ENCODE measurements around the gene LRPAP1. TPM values are rescaled to one million over a fixed set of nuclear protein-coding genes. Genes with fewer than 3 reads are reported as not detected.

Gene LRPAP1
- total RNA-seq, 1 experiment from 2014 or later: 109 TPM

- ChIA-PET RAD21 (ENCODE audit: low non-redundant PET in 1 of 2, low total read pairs in 2 of 2, uncharacterized antibody in 2 of 2, unreplicated experiment in 2 of 2) (no interaction called here), CTCF (no interaction called here), POLR2A (no interaction called here)
- Histone ChIP-seq H3K27me3 (ENCODE audit: insufficient read depth, low read length) (no peaks in the 10 kb centered on the region), H3K79me2 (ENCODE audit: insufficient read depth, low read length) (0 out of 2 replicates have a peak, but pooled peaks cover 2% of the 10 kb centered on the region), H3K9me2 (ENCODE audit: insufficient read depth) (no peaks in the 10 kb centered on the region), H3K4me1 (ENCODE audit: control insufficient read depth in 1 of 2, insufficient read depth in 2 of 2, low read length in 2 of 2) (no peaks in the 10 kb centered on the region), H3K9ac (ENCODE audit: low read length) (no peak overlapping the region), H3K27ac (ENCODE audit: low read depth, low read length) (no peak overlapping the region), H2AFZ (ENCODE audit: low read depth, low read length, poor library complexity, severe bottlenecking) (no peak overlapping the region), H3K4me2 (ENCODE audit: low read length) (no peak overlapping the region), H4K20me1 (ENCODE audit: insufficient read depth) (no peaks in the 10 kb centered on the region), H3K9me3 (ENCODE audit: control insufficient read depth in 1 of 2, insufficient read depth in 1 of 2, low read depth in 1 of 2, low read length in 2 of 2) (no peaks in the 10 kb centered on the region), H3K36me3 (ENCODE audit: control insufficient read depth in 1 of 2, insufficient read depth in 2 of 2, low read length in 2 of 2) (peaks cover 18 to 38% of the 10 kb centered on the region in 2 experiments), H3K4me3 (replicated peaks in 1 of 2; ENCODE audit: low read depth in 1 of 2, low read length in 2 of 2) (no peak overlapping the region)
- intact Hi-C loops (cut with micrococcal nuclease): no loop called here
- no peak for DNase-seq (ENCODE audit: low read depth, low spot score)
- TF ChIP-seq, protein P1, sequence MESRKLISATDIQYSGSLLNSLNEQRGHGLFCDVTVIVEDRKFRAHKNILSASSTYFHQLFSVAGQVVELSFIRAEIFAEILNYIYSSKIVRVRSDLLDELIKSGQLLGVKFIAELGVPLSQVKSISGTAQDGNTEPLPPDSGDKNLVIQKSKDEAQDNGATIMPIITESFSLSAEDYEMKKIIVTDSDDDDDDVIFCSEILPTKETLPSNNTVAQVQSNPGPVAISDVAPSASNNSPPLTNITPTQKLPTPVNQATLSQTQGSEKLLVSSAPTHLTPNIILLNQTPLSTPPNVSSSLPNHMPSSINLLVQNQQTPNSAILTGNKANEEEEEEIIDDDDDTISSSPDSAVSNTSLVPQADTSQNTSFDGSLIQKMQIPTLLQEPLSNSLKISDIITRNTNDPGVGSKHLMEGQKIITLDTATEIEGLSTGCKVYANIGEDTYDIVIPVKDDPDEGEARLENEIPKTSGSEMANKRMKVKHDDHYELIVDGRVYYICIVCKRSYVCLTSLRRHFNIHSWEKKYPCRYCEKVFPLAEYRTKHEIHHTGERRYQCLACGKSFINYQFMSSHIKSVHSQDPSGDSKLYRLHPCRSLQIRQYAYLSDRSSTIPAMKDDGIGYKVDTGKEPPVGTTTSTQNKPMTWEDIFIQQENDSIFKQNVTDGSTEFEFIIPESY (IDR thresholded peaks at IDR 0.05; ENCODE audit: extremely low read depth, insufficient replicate concordance, low read length): no peak
- no peak for TF ChIP-seq EGR1 (IDR thresholded peaks at IDR 0.05; ENCODE audit: low read depth)
- no peak for TF ChIP-seq ATF3 (IDR thresholded peaks at IDR 0.05)
- TF ChIP-seq SIN3A (IDR thresholded peaks at IDR 0.05; ENCODE audit: low read depth): no peak
- TF ChIP-seq ZFX (IDR thresholded peaks at IDR 0.05): no peak
- no peak for TF ChIP-seq YY1 (IDR thresholded peaks at IDR 0.05; ENCODE audit: extremely low read depth, insufficient replicate concordance, low read depth, low read length)
- TF ChIP-seq FOSL1 (IDR thresholded peaks at IDR 0.05; ENCODE audit: low read depth): no peak
- no peak for TF ChIP-seq SP1 (IDR thresholded peaks at IDR 0.05; ENCODE audit: low read depth)
- no peak for TF ChIP-seq CBX3 (IDR thresholded peaks at IDR 0.05; ENCODE audit: low read depth)
- no peak for TF ChIP-seq CEBPB (IDR thresholded peaks at IDR 0.05; ENCODE audit: low read depth)
- TF ChIP-seq TCF7L2 (IDR thresholded peaks at IDR 0.05; ENCODE audit: borderline replicate concordance, extremely low read depth, insufficient read depth, insufficient read length): no peak
- no peak for TF ChIP-seq CTCF (IDR thresholded peaks at IDR 0.05 in 2 of 3, conservative IDR thresholded peaks at IDR 0.05 in 1 of 3; ENCODE audit: borderline replicate concordance in 1 of 3, insufficient read depth in 1 of 3, low read depth in 2 of 3, low read length in 2 of 3)
- TF ChIP-seq RAD21 (IDR thresholded peaks at IDR 0.05; ENCODE audit: low read depth): no peak
- no peak for TF ChIP-seq MAX (IDR thresholded peaks at IDR 0.05)
- TF ChIP-seq EZH2 (IDR thresholded peaks at IDR 0.05): no peak
- TF ChIP-seq JUND (IDR thresholded peaks at IDR 0.05): no peak
- no peak for TF ChIP-seq REST (IDR thresholded peaks at IDR 0.05; ENCODE audit: low read depth)
- TF ChIP-seq EZH2phosphoT487 (IDR thresholded peaks at IDR 0.05; ENCODE audit: borderline replicate concordance): no peak
- no peak for TF ChIP-seq ELF1 (IDR thresholded peaks at IDR 0.05; ENCODE audit: borderline replicate concordance, low read depth)
- BruUV-seq (replicated peaks): no TSS peak
- ATAC-seq: no peak
Measured at GRCh38 chr4:3516836-3517730, 15.1 kb downstream of the LRPAP1 start.

Measured in HCT116 (cell line).